ENCODE results near the gene NOP14.

DNA sequence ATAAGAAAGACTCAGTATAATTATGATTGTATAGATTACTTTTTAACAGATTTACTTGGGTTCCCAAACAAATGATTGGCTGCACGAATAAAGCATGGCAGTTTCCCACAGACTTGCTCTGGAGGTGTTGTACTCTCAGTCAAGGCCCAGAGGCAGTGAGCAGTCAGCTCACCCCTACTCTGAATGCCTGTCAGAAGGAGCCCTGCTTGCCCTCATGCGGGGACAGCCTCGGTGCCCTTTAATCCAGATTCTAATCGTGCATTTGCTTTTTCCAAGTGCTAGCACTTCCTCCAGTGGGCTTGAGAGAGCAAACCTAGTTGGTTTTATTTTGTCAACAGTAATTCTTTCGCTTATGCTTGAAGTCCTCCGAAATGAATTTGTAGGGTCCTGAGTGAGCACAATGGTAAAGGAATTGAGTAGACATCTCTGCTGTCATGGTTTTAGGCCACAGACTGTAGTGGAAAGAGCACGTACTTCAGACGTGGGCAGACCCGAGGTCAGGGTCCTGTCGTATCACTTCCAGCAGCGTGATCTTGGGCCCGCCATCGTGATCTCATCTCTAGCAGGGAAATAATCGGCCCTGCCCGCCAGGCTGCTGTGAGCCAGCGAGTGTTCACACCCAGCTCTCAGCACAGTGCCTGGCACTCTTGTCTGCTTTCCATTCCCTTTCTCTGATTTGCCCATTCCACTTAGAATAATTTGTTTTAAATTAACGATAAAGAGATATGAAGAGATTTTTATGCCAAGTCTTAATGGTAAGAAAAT lies 48.4 kb upstream of the NOP14 start:
- TF ChIP-seq CTCF (IDR thresholded peaks at IDR 0.05) (no peak), MYC (IDR thresholded peaks at IDR 0.05; ENCODE audit: borderline replicate concordance, low read length) (no peak), POLR2A (IDR thresholded peaks at IDR 0.05; ENCODE audit: low read length) (no peak), HDAC2 (IDR thresholded peaks at IDR 0.05) (no peak)

Measured in A549 (cell line).